Measurements from ENCODE around the gene PFKP.

The PFKP gene

DNA sequence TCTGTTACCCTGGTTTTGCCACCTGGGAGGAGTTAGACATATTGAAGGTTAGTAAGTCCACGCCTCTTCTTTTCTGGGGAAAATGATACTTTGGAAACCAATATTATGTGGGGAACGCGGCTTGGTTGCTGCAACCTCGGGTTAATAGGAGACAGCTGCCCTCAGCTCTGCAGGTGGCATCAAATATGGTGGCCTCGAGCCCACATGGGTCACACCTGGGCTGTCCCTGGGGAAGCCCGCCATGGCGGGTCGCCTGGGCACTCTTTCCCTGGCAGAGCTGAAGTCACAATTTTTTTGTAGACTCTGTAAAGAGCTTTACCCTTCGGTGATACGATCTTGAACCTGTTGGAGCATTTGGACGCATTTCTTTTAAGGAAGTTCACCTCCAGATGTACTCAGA lies 2.5 kb downstream of the PFKP start:
- no peak for DNase-seq (ENCODE audit: low read depth in 2 of 2)

DNA sequence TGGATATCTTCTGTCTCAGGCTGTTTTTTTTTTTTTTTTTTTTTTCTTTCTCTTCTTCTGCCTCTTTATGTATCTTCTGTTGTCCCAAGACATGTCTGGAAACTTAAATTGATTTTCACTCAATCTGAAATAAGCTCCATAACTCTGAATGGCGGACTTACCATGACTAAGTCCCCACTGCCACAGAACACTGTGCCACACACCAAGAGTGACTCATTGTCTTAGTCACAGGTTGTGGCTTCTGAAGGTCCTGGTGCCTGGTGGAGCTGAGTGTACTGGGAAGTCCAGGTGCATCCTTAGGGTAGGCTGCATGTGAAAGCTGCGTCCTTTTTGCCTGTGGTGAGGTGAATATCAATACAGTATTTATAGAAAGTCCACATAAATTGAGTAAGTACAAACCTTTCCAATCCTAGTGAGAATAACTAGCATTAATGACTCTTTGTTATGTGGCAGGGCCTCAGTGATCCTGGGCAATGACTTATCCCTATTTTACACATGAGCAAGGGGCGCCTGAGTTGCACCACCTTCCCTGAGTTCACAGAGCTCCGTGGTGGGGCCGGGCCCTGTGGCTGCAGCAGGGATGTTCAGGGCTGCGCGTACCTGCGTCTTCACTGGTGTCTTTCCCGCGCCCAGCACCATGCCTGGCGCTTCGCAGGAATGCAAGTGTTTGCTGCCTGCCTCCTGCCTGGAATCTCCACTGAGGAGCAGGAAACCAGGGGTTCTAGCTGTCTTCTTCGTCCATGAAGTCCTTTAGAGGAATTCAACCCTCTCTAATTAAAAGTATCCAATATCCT lies 4.3 kb downstream of the PFKP start:
- no peak for DNase-seq (ENCODE audit: low read depth in 2 of 2)

DNA sequence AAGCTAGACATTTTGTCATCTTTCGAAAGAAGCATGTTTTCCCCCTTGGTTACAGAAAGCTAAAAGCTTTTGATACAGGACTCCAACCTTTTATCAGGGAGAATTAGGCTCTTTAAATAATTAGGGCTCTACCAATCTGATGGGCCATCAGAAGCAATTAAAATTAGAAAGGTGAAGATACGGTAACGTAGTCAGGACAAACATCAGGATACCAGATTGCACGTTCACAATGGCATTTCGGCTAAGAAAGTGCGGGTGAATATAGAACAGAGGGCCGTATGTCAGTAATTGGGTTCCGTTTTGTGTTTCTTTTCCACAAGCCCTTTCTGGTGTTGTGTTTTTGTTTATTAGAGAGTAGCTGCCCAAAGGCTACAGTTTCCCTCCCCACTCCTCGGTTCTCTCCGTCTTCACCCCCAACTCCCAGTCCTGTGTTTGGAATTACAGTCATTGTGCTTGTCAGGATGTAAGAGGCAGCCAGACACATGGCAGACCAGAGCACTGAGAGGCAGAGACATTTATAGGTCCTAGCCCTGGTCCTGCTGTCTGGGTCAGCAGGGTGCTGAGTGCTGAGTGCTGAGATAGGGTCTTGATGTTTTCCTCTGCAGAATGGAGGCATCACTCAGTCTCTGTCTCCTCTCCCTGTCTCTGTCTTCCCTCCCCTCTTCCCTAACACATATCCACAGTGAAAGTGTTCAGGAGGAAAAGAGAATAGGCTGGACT lies 5.5 kb downstream of the PFKP start:
- no peak for DNase-seq (ENCODE audit: low read depth in 2 of 2)

DNA sequence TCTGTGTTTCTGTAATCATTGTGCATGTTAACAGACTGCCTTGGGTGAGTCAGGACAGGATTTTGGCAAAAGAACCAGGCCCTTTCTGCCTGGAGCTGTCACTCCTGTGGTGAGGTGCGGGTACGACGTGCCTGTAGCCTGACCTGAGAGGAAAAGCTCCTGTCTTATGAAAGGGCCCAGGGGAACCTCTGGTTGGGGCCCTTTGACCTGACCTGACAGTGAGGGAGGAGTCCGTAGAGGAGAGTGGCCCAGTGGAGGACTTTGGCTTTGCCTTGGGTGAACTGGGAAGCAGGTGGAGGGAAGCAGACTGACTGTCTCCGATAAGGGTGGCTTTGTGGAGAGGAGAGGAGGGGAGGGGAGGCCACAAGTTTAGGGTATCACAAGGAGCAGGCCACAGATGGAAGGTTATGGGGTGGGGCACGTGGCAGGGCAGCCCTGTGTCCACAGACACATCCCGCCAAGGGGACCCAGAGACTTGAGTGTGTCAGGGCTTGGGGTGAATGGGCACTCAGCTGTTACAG lies 6.9 kb downstream of the PFKP start:
- DNase-seq (ENCODE audit: low read depth in 2 of 2), result no peak

DNA sequence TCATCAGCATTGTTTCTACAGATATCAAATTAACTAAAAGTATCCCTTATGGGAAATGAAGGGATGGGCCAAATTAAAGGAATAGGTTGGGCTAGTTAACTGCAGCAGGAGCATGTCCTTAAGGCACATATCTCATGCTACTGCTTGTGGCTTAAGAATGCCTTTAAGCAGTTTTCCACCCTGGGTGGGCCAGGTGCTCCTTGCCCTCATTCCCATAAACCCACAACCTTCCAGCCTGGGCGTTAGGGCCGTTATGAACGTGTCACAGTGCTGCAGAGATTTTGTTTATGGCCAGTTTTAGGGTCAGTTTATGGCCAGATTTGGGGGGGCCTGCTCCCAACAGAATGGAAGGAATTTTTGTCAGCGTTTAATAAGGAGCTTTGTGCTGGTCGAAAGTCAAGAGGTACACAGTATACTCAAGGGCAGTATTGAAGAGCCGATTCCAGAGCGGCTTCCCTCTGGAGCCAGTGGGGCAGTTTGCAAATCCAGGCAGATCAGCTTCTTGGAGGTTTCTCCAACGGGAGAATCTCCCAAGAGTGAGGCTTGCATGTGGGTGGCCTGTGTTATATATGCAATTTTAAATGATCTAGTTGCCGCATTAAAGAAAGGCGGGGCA lies 7.7 kb downstream of the PFKP start:
- DNase-seq (ENCODE audit: low read depth in 2 of 2), result no peak

DNA sequence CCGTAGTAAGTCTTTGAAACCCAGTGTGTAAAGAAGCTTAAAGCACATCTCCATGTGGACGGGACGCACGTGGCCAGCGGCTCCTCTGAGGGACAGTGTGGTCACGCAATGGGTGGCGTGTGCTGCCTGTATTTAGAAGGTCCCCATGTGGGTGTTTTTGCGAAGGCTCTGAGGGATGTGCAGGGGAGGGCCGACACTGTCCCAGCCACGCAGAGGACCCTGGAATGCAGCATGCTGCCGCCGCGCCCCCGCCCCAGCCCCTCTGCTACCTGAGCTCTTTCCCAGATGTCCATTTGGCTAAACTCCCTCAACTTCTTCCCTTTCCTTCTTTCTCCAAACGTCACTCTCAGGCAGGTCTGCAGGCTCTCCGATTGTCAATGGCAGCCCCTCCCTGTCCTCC lies 8.8 kb downstream of the PFKP start:
- no peak for DNase-seq (ENCODE audit: low read depth in 2 of 2)

DNA sequence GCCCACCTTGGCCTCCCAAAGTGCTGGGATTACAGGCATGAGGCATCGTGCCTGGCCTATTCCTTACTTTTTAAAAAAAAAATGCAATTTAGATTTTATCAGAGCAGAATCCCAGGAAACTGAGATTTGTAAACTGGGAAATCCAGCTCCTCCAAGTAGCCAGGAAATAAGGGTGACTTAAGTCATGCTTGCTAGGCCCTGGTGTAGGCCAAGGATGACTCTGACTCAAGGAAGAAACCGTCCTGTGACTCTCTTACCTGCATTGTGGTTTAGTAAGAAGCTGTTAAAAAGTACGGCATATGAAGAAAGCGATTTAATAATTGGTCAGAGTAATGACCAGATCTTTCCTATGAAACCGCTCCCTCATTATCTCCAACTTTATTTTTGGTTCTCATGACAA lies 10.2 kb downstream of the PFKP start:
- DNase-seq (ENCODE audit: low read depth in 2 of 2), result no peak

DNA sequence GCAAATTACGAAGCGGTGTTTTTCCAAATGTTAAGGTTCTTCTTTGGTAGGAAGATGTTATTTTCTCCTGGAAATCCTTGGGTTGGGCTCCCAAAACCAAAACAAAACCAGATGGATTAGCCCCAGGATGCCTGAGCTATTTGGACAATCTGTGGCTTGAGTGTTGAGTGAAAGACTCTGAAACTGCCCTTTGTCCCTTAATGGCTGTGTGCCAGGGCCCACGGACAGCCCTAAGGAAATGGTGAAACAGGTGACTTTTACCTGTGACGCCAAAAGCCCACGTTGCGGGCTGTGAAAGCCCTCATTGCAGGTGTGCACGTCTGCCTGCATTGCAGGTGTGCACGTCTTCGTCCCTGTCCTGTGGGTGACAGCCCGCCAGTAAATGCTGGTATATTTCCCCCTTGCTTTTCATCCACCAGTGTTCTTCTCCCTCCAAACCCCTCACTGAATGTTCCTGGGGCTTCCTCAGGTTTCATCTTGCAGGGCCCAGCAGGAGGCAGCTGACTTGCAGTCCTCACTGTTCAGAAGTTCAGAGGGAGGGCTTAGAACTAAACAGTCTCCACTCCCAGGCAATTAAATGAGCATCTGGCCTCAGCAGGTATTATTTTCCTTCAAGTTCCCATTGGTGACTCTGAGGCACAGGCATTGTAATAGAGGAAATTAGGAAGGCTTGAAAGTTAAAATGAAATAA lies 10.7 kb downstream of the PFKP start:
- DNase-seq (ENCODE audit: low read depth in 2 of 2), result no peak

DNA sequence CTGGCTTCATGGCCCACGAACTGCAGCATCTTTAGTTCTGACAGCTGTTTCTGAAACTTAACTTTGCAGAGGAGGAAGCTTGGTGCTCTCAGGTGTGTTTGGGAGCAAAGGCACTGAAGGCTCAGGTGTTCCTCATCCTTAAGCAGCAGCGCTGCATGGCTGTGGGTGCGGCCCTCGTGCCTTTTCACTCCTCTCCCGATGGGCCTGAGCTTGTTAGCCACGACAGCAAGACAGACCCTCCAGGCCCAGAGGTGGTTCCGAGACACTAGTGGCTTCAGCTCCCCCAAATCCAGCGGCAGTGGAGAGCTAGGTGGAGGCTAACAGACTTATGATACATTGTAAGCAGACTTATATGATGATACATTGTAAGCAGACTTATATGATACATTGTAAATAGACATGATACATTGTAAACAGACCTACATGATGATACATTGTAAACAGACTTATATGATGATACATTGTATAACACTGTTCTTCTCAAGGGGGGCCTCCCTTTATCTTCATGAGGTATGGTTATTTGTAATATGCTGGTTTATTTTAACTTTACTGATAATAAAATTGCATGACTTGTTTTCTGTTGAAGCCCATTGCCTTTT lies 14.1 kb downstream of the PFKP start:
- no peak for DNase-seq (ENCODE audit: low read depth in 2 of 2)

DNA sequence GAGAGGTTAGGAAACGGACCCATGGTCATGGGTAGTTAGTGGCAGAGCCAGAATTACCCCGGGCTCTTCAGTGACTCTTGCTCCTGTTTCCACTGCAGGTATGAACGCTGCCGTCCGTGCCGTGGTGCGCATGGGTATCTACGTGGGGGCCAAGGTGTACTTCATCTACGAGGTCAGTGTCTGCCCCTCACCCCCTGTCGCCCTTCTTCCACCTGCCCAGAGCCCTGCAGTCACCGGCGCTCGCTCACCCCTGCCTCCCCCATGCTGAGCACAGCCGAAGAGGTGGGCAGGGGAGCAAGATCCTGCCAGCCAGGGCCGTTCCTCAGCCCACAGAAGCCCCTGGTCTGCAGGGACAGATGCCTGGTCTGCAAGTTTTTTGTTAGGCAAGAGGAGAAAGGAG lies 14.9 kb downstream of the PFKP start:
- DNase-seq (ENCODE audit: low read depth in 2 of 2), result no peak

DNA sequence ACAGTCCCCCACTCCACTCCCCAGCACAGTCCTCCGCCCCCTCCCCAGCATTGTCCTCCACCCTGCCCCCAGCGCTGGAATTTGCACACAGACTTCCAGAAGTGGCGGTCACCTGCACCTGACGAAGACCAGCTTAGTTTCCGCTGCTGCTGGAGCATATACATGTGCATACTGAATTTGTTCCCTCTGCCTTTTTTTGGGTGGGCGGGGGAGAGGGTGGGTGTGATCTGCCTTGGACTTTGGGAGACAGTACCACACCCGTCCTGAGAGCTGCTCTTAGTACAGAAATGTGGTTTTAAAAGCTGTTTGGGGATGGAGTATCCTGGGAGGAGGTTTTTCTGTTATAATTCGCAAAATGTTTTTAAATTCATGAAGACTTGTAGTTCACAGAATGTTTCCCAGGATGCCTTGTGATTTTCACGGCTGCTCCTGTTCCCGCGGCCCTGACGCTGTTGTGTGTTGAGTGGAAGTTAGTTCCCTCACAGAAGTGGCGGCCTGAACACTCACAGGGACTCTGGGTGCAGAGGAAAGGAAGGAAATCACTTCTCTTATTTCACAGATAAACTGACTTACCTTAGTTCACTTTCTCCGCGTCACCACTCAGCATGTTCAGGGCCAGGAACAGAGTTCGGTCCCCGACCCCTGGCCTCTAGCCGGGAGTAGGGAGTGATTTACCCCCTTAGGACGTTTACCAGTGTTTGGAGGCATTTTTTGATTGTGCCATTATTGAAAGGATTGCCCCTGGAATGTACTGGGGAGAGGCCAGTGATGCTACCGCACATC lies 18.6 kb downstream of the PFKP start:
- DNase-seq (ENCODE audit: low read depth in 2 of 2), result no peak

DNA sequence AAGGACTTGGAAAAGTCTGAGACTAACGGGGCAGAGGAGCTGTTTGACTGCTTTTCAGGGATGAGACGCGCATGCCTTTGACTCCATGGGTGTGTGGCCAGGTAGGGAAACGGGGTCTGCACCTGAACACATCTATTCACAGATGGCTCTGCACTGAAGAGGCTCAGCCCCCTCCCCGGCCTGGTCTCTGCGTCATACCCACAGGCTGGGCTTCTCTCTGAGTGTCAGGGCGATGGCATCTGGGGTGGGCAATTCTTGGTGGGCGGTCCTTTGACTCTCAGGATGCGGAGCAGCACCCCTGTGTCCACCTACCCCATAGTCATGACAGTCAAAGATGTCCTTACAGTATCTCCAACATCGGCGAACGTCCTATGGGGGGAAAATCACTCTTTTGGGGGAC lies 23.0 kb downstream of the PFKP start:
- no peak for DNase-seq (ENCODE audit: low read depth in 2 of 2)

DNA sequence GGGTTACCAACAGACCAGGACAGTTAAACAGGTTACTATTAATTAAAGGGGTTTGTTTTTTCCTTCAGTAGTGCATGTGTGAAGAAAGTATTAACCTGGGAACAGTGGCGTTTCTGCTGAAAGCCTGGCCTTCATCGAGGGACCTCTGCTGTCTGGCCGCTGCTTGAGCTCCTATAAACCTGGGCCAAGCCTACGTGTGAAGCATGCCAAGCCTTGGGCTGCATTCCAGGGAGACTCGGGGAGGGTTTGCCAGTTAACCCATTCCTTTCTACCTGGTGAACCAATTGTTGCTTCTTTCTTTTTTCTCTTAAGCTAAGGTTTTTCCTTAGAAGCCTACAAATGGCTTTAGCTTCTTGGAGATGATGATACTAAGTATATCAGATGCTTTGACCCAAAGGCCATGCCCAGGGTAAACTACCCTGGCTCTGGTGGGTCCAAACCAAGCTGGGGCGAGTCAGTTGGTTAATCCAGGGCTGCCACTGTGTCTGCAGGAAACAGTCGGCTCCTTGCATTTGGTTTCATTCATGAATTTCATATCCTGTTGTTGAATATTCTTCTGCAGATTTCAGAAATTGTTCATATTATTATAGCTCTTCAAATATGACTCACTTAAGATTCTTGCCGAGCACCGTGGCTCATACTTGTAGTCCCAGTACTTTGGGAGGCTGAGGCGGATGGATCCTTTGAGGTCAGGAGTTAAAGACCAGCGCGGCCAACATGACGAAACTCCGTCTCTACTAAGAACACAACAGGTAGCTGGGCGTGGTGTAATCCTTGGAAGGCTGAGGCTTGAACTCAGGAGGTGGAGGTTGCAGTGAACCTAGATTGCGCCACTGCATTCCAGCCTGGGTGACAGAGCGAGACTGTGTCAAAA lies 23.8 kb downstream of the PFKP start:
- no peak for DNase-seq (ENCODE audit: low read depth in 2 of 2)

DNA sequence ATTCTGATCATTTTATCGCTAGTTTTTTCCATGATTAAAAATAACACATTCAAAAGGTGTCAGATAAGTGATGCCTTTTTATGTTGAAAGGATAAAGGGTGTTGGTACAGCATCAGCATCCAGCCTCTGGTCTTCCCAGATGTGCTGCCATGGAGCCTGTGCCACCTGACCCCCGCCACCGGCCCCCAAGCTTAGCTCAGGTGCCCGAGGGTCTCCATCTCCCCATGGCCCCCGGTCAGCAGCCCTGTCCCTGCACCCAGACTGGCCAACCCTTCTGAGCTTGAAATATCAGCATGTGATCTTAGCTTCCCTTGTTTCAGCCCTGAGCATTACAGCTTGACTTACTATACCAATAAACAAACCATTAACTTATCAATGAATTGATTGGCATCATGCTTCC lies 24.6 kb downstream of the PFKP start:
- no peak for DNase-seq (ENCODE audit: low read depth in 2 of 2)

DNA sequence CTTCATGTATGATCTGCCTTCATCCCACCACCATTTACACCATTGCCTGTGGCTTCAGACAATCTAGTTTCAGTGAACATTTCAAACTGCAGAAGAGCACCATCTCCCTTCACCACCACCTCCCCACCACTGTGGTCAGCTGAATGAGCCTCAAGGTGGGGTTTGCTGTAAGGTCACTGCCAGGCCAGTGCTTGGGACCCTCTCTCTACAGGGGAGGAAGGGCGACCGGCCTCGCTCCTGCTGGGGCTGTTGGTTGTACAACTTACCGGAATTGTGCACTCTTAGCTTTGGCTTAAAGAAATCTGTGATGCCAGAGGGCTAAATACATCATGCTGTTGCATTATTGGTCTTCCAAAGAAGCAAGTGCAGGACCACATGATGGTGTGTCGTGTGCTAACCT lies 26.6 kb downstream of the PFKP start:
- DNase-seq (ENCODE audit: low read depth in 2 of 2), result no peak

DNA sequence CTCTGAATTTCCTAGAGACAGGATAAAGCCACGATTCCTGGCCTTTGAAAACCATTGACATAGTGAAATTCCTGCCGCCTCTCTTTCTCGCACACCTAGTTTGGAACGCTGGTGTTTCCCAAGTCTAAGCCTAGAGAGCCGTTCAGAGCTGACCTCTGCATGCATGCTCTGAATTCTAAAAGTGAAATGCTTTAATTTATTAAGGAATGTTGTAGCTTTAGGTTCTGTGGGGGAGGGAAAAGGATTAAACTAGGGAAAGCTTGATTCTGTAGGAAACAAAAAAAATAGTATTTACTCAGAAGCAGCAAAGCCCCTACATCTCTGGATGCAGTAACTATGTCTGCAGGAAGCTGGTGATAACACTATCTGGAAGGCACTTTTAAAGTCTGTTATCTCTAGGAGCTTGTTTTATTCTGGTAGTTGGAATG lies 27.3 kb downstream of the PFKP start:
- DNase-seq (ENCODE audit: low read depth in 2 of 2), result no peak

DNA sequence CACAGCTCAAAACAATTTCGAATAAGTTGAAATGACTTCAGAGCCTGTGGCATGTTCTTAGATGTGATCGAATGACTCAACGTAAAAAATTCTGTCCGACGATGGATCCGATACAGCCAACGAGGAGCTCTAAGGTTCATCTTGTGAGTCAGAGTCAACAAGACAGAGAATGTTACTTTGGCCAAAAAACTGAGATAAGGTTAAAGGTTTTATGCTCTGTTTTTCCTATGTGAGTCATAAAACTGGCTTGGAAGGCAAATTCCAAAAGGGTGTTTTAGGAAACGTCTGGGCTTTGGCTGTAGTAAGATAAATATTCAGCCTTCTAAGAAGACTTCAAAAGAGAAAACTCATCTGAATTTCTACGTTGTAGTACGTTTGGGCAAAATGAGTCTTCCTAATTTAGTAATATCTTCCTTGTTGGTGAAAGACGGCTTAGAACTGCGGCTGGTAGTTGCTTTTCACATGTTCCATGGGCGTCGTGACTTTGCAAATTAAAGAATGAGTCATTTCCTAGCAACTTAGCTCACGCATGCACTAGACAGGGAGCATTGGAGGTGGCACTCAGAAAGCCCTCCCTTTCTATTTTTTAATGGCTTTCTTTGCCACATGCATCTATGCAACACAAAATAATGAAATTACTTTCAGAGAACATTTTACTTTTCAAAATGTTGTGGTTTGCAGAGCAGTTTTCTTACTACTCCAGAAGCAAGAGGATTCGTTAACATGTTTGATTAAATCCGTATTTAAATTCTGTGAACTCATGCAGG lies 28.2 kb downstream of the PFKP start:
- peak; percentile 25 to 50 for DNase-seq (ENCODE audit: low read depth in 2 of 2)

DNA sequence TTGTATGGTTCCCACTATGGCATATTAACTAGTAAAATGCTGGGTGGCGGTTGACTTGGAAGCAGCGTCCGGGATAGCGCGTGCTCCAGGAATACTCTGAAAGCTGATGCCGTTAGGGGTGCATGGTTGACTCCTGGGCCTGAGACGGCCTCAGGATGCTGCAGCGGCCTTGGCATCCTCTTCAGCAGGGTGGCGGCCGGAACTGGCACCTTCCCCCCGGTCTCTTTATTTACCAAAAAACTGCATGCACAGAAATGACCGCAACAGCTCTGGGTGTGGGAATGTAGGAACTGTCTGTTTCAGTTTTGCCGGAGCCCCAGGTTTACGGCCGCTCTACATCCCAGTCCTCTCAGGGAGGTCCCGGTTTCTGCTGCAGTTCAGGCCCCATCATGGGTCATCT lies 28.8 kb downstream of the PFKP start:
- DNase-seq (ENCODE audit: low read depth in 2 of 2), result no peak

DNA sequence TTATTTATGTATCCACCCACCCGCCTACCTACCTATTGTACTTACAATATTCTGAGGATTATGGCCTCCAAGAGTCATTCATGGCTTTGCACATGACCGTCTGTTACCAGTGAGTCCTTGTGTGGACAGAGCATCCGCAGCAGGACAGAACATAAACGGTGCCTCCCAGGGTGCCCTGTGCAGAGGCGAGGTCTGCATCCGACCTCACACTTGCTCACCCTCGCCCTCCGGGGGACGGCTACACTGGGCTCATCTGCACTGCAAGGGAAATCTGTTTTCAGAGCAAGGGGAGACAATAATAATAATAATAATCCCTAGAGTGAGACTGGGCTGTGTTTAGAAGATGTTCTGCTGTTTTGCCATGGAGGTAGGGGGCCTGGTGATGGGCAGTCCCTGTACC lies 29.8 kb downstream of the PFKP start:
- no peak for DNase-seq (ENCODE audit: low read depth in 2 of 2)
